Stimulated activated CD4-positive, alpha-beta T cell treated with anti-CD3 and anti-CD28 coated beads, Interleukin-1b, Interleukin-23, amount 100 ng/mL, for 24 hours (primary cell): ENCODE measurements around the gene CREB5.
"Not testable (repeated sequence)": the region's sequence is repeated elsewhere in the genome, so short reads cannot be mapped to it uniquely, and the experiment has no call there.

ENCODE experiments used
- DNase-seq, 4 experiments: peaks; one replicate each; pipeline ENCODE4 v3.0.0-alpha.2; 2020; ENCODE audit warnings: low read depth in 4 of 4, low spot score in 1 of 4

The CREB5 gene

DNA sequence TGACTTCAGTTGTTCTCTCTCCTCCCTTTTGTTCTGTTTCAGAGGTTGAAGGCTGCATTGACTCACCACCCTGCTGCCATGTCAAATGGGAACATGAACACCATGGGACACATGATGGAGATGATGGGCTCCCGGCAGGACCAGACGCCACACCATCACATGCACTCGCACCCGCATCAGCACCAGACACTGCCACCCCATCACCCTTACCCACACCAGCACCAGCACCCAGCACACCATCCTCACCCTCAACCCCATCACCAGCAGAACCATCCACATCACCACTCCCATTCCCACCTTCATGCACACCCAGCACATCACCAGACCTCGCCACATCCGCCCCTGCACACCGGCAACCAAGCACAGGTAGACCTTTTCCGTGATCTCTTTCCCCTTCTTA lies 391.8 kb downstream of the CREB5 start:
- DNase-seq, result no peak

DNA sequence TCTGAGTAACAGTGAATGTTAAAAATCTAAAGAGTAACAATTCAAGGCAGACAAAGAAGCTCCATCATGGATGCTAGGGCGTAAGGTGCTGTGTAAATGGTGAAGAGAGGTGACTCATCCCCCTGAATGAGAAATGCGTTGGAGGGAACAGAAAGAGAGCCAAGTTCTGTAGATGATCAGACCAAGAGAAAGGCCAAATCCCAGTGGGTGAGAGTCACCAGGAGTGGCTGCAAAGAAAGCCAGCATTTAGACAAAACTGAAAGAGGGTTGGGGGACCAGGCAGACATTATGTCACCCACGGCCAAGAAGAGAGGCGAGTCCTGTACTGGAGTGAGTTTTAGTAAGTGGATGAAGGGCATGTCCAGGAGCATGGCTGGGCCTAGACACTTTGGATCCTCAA lies 392.7 kb downstream of the CREB5 start:
- no peak for DNase-seq

- no peak for DNase-seq
Measured at GRCh38 chr7:28806841-28807240, 394.5 kb downstream of the CREB5 start.

DNA sequence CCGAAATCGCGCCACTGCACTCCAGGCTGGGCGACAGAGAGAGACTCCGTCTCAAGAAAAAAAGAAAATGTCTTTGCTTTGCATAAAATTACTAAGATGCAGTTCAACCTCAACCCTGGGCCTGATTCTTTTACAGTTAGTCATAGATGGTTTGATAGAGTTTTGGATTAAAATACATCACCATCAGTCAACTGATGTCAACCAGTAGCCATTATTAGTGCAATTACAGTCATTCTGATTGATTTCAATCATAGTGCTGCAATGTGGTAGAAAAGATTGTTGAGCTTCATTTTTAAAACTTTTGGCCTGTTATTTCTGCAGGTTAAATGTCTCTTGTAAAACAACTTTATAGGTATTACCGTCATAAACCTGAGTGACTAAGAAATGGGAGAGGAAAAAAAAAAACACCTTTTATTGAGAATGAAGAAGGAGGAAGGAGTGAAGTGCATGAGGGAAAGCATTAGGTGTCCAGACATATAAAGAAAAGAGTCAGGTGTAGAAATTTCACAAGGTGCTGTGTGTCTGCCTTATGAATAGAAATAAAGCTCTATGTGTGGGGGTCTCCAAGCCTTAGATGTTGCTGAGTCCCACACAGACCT lies 395.2 kb downstream of the CREB5 start:
- DNase-seq, result no peak

GRCh38 chr7:28808796-28809533 lies 396.6 kb downstream of the CREB5 start:
- no peak for DNase-seq

DNA sequence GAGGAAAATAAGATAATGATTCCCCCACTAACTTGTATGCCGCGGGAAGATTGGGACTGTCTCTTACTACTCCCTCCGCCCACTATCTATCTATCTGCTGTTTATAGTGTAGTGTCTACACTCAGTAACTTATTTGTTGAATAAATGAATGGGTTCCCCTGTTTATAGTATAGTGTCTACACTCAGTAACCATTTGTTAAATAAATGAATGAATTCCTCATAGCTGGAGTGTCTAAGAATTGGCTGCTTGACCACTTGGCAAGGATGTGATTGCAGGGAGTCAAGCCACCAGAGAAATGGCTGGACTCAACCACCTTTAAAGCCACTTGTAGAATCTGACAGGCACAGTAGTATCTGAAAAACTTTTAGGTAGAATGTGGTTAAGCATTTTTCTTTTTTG lies 398.7 kb downstream of the CREB5 start:
- no peak for DNase-seq

DNA sequence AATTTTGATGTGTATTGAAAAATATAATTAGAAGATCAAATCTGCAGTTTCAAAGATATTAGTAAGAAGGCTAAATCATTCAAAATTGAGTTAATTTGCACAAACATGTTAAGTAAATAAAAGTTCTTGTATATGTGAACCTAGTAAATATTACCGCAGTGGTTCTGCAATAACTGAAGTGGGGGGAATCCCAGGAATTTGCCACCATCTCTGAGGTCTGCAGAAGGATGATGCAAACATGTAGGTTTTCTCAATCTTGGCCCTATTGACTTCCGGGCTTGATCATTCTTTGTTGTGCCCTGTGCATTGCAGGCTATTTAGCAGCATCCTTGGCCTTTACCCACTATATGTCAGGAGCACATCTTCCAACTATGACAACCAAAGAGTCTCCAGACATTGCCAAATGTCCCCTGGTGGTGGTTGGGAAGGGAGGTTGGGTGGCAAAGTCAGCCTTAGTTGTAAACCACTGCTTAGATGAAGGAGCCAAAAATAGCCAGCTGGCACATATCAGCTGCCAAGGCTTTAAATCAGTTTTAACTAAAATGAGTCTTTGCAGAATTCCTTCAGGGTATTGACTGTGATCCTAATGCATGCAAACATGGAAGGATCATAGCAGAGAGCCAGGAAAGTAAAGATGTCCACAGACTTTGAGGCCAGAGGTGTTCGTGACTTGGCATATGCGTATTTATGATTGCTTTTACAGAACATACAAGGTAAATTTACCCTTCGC lies 399.5 kb downstream of the CREB5 start:
- DNase-seq, result no peak

- no peak for DNase-seq
Measured at GRCh38 chr7:28812616-28813015, 400.3 kb downstream of the CREB5 start.

DNA sequence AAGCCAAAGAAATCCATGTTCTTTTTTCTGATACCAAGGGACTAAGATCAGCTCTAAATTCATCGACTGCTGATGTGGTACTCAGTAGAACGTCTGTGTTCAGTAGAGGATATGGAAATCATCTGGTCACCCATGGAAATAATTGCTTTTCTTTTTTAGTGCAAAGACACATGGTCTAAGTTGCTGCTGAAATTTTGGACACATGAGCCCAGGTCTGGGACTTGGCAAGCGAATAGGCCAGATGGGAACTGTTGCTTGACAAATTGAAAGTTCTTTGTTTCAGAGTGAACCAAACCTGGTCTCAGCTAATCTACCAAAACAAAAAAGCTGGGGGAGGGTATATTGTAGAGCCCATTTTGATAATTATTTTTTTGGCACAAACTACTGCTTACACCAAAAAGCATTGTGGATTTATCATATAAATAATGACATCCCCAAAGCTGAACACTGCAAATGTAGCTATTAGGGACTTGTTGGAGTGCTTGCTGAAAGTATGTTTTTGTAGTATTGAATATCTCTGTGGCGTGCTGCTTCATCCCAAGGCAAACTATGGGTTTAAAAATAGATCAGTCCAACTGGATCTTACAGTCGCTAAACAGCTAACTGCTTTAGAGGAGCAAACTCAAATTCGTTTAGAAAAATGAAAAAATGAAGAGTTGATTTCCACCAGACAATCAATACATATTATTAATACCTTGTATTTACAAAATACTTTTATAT lies 401.1 kb downstream of the CREB5 start:
- DNase-seq, result no peak

DNA sequence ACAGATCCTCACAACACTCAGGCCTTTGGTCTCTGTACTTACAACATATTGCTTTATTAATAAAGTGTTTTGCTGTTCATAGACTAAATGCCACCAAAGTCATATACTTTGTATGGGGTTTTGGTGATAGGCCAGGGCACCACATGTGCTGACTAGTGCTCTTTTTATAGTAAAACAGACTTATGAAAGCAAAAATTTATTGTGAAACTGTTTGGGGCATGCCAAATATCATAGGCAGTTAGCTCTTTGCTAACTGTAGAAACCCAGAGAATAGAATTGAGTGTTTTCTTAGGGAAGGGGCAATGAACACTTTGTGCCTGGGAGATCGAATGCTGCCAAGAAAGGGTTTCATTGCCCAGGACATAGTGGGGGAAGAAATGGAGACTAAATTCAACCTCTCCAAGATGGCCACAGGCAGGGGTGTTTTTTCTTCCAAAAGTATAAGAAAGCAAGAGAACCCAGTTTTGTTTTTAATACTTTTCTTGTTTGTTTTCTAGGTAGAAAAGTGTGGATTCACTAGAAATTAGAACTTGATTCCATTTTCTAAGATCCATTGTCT lies 403.1 kb downstream of the CREB5 start:
- no peak for DNase-seq

DNA sequence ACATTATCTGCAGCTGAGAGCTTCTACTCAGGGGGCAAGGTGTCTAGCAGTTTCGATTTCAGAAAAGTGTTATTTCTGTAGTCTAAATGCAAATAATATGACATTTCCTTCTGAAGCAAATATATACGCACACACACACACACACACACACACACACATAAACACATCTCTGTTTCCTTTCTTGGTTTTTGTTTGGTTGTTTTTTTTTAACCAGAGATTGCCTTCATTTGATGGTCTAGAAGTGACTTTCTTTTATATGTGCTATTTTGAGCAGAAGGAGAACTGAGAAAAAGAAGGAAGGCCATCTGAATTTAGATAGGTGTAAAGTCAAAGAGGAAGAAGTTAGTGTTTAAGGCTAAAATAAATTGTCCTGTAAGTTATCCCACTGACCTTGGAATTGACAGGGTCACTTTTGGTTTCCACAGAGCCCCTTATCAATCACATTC lies 403.6 kb downstream of the CREB5 start:
- DNase-seq, result no peak

DNA sequence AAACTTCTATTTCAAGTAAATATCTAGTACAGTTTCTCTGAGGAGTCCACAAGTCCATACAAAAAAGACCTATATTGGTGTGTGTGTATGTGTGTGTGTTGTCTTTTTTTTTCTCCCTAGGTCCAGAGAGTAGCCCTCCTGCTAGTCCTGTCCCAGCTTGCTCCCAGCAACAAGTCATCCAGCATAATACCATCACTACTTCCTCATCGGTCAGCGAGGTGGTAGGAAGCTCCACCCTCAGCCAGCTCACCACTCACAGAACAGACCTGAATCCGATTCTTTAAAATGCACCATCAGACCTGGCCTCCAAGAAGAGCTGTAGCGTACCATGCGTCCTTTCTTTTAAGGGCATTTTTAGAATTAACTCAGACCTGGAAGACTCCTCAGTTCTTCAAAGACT lies 406.7 kb downstream of the CREB5 start:
- DNase-seq, result no peak

- no peak for DNase-seq
Measured at GRCh38 chr7:28823582-28823981, 411.3 kb downstream of the CREB5 start.

DNA sequence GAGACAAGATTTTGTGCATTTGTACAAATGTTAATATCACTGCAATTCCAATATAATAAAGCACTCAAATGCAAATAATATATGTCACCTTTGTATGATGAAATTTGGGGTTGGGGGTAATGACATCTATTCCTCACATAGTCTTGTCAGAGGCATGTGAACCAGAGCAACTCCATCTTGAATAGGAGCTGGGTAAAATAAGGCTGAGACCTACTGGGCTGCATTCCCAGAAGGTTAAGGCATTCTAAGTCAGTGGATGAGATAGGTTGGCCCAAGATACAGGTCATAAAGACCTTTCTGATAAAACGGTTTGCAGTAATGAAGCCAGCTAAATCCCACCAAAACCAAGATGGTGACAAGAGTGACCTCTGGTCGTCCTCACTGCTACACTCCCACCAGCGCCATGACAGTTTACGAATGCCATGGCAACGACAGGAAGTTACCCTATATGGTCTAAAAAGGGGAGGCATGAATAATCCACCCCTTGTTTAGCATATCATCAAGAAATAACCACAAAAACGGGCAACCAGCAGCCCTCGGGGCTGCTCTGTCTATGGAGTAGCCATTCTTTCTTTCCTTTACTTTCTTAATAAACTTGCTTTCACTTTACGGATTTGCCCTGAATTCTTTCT lies 413.6 kb downstream of the CREB5 start:
- not testable (repeated sequence) for DNase-seq

DNA sequence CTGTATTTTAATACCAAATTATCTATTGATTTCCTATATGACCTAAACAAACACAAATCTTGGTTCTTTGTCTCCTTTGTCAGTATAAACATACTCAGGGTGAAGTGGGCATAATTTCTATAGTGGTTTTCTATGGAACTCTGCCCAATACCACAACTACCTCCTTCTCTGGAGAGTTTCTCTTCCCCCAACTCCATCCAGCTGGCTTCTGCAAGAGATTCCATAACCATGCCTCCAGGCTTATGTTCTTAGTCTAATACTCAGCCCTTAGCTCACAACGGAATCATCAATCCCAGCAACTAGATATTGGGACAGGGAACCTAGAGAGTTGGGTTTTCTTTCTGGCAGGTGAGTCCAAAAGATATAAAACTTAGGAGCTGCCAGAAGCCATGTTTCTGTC lies 418.5 kb downstream of the CREB5 start:
- no peak for DNase-seq

- DNase-seq, result no peak
Measured at GRCh38 chr7:28832669-28833068, 420.4 kb downstream of the CREB5 start.

DNA sequence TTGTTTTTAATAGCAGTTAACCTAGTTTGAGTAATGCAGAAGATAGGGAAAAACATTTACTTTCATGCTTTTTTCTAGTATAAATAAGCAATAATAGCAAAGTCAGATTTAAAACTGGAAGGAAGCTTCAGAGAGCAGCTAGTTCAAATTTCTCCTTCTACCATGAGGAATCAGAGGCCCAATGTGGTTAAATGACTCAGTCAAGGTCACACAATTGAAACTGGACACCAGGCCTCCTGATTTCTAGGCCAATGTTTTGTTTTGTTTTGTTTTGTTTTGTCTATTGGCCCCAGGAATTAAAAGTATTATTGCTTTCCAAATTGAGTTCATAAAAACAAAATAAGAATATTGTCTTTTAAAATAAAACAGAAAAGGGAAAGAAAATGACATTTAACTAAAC lies 423.5 kb downstream of the CREB5 start:
- no peak for DNase-seq

DNA sequence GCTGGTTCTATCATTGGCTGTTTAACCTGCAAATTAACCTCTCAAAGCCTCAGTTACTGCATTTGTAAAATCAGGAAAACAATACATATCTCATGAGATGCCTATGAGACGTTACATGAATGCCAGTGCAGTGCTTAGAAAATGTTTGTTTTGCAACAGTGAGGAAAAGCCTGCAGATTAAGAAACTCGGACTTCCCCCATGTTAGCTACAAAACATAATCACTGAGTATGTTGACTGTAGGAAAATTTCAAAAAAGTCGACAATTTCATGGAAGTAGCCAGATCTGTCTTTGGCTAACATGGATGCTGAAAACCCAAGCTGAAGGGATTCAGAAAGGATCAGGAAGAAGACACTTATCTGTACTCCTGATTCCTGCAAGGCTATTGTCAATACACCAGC lies 424.4 kb downstream of the CREB5 start:
- DNase-seq, result no peak

GRCh38 chr7:28837216-28837615 lies 424.9 kb downstream of the CREB5 start:
- no peak for DNase-seq

DNA sequence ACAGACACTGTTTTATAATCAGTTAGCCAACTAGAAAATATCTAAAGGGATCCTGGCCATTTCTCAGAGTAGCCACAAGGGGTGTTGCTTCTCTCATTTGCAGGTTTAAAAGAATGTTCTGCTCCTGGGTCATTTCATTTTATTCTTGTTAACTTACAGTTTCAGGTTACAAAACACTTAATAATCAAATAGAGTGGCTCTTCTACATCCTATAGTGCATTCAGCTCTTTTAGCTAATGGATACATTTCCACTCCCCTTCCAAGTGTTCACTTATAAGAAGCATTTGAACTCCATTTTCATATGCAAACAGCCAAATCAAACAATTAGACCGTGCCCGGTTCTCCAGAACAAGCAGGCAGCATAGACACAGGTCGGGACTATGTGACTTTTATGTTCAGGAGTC lies 428.3 kb downstream of the CREB5 start:
- DNase-seq, result no peak

- DNase-seq, result no peak
Measured at GRCh38 chr7:28841766-28842165, 429.4 kb downstream of the CREB5 start.
